ENCODE data around the gene PCDHB4.
"Not testable (repeated sequence)": the region's sequence is repeated elsewhere in the genome, so short reads cannot be mapped to it uniquely, and the experiment has no call there.

The PCDHB4 gene

DNA sequence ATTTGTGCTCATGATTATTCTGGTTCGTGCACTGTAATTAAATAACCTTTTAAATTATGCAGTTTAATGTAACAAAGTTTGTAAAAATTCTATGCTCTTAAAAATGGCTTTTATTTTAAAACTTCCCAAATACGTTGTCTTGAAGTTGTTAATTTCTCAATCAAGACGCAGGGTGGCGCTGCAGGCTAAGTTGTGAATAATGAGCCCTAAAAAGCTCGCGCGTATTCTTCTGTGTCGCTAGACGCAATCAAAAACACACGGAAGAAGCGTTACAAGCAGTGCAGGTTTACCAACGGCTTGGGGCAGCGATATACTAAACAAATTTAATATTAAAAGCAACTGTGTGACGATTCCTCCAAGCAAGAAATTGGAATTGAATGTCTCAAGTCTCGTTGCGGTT is at the start of gene PCDHB4:
PCDHB4 (plus strand) TSS at position 256 of the 400 bp plus-strand sequence. CDS start 181 bp downstream, outside the sequence.
- Mint-ChIP-seq H3K27me3 (peaks cover 19% of the 10 kb centered on the region), H3K9me3 (peaks cover 8% of the 10 kb centered on the region), H3K4me3 (no peak within 1 kb of the TSS), H3K4me1 (no peaks in the 10 kb centered on the region), H3K27ac (no peak within 1 kb of the TSS), H3K36me3 (no peaks in the 10 kb centered on the region)
- no peak for ATAC-seq

DNA sequence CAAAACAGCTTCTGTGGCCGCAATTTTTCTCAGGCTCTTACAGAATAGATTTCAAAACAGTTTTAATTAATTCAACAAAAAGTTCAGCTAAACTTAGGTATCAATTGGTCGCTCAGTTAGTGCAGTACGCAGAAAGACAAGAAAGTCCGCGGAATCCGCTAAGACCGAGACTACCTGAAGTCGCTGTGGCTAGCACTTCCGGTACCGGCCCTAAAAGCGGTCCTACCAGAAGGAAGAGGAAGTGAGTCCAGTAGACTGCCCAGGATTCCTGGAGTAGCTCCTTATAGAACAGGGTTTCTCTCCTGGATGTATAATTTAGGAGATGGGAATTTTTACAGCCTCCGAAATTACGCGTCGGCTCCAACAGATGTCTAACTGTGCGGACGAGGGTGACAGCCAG is 43.8 kb upstream of the PCDHB4 start:
- no peaks in the 10 kb centered on the region for H3K36me3 Mint-ChIP-seq
- H3K27me3 Mint-ChIP-seq = no peaks in the 10 kb centered on the region
- H3K4me1 Mint-ChIP-seq = no peaks in the 10 kb centered on the region
- no peak overlapping the region for H3K4me3 Mint-ChIP-seq
- peaks cover 5% of the 10 kb centered on the region for H3K9me3 Mint-ChIP-seq
- no peak for ATAC-seq
- H3K27ac Mint-ChIP-seq = no peak overlapping the region

DNA sequence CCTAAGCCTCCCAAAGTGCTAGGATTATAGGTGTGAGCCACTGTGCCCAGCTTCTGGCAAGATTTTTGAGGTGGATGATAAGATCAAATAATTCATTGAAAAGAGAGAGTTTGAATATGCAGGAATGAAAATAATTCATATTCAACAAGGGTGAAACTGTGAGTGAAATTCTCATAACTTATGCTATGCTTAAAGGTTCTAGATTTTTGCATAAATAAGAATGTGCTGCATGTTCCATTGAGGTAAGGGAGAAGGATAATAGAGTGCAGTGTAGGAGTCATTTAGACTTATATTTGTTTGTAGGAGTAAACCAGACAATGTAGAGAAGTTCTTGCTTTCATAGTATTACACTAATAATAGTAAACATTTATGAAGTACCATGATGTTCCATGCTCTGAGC is 39.4 kb upstream of the PCDHB4 start:
- ATAC-seq = no peak
- Mint-ChIP-seq H3K9me3 (peaks cover 7% of the 10 kb centered on the region), H3K27me3 (peaks cover 13% of the 10 kb centered on the region), H3K4me3 (no peak overlapping the region), H3K4me1 (no peaks in the 10 kb centered on the region), H3K27ac (no peak overlapping the region), H3K36me3 (no peaks in the 10 kb centered on the region)

DNA sequence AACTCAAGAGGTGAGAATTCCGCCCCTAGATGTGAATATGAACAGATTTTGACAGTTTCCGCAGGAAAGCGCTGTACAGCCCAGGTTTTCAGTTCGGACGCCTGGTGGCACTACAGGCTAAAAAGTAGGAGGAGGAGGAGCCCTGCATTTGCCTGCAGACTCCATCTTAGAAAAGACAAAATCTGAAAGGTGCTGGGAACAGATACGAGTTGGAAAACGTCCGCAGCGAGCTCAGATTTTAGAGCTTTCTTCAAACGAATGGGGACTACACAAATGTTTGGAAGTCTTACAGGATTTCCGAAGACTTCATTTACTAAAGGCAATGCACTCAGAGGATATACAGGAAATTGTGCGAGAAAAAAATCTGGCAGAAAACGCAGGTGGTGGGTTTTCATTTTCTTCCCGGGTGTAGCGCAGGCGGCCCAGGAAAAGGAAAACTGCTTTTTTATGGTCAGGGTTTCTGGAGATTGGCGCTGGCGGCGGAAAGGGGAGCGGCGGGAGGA is 37.1 kb upstream of the PCDHB4 start:
- H3K9me3 Mint-ChIP-seq = peaks cover 7% of the 10 kb centered on the region
- no peak overlapping the region for H3K27ac Mint-ChIP-seq

DNA sequence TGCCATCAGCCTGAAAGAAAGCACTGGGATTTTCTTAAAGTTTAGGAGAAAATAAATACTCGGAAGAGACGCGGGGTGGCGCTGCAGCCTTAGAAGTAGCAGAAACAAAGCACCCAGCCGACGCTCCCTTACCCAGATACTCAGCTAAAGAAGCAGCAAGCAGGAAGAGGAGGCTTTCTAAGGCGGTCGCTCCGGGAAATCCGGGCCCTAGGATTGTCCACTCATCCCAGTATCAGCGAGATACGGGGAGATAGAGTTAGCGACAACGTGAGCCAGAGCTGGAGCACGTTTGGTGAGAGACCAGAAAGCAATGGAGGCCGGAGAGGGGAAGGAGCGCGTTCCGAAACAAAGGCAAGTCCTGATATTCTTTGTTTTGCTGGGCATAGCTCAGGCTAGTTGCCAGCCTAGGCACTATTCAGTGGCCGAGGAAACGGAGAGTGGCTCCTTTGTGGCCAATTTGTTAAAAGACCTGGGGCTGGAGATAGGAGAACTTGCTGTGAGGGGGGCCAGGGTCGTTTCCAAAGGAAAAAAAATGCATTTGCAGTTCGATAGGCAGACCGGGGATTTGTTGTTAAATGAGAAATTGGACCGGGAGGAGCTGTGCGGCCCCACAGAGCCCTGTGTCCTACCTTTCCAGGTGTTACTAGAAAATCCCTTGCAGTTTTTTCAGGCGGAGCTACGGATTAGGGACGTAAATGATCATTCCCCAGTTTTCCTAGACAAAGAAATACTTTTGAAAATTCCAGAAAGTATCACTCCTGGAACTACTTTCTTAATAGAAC is 26.9 kb upstream of the PCDHB4 start, which contains the start of gene PCDHB2:
PCDHB2 (plus strand) TSS at position 135 of the 782 bp plus-strand sequence; CDS start at position 311, 176 bp downstream.
- no peaks in the 10 kb centered on the region for H3K36me3 Mint-ChIP-seq
- no peak within 1 kb of the TSS for H3K4me3 Mint-ChIP-seq
- peaks cover 16% of the 10 kb centered on the region for H3K9me3 Mint-ChIP-seq
- no peak for ATAC-seq
- H3K27ac Mint-ChIP-seq = no peak within 1 kb of the TSS
- H3K27me3 Mint-ChIP-seq = peaks cover 51% of the 10 kb centered on the region
- H3K4me1 Mint-ChIP-seq = no peaks in the 10 kb centered on the region

More for the DNA sequence above, 37.1 kb upstream of the PCDHB4 start:
- Mint-ChIP-seq H3K4me1 (no peaks in the 10 kb centered on the region), H3K27me3 (peaks cover 13% of the 10 kb centered on the region), H3K36me3 (no peaks in the 10 kb centered on the region), H3K4me3 (peak overlapping the region; percentile 77)
- no peak for ATAC-seq

DNA sequence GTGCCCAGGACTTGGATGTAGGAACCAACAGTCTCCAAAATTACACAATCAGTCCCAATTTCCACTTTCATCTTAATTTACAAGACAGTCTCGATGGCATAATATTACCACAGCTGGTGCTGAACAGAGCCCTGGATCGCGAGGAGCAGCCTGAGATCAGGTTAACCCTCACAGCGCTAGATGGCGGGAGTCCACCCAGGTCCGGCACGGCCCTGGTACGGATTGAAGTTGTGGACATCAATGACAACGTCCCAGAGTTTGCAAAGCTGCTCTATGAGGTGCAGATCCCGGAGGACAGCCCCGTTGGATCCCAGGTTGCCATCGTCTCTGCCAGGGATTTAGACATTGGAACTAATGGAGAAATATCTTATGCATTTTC is 26.4 kb upstream of the PCDHB4 start:
- Mint-ChIP-seq H3K4me1 (no peaks in the 10 kb centered on the region), H3K27ac (no peak overlapping the region), H3K9me3 (peaks cover 16% of the 10 kb centered on the region), H3K36me3 (no peaks in the 10 kb centered on the region), H3K4me3 (no peak overlapping the region), H3K27me3 (peaks cover 51% of the 10 kb centered on the region)
- no peak for ATAC-seq

DNA sequence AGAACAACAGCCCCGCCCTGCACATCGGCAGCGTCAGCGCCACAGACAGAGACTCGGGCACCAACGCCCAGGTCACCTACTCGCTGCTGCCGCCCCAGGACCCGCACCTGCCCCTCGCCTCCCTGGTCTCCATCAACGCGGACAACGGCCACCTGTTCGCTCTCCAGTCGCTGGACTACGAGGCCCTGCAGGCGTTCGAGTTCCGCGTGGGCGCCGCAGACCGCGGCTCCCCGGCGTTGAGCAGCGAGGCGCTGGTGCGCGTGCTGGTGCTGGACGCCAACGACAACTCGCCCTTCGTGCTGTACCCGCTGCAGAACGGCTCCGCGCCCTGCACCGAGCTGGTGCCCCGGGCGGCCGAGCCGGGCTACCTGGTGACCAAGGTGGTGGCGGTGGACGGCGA is 25.4 kb upstream of the PCDHB4 start:
- H3K36me3 Mint-ChIP-seq, H3K27ac Mint-ChIP-seq, ATAC-seq, H3K4me3 Mint-ChIP-seq, H3K4me1 Mint-ChIP-seq: not testable (repeated sequence)
- H3K27me3 Mint-ChIP-seq = peaks cover 54% of the 10 kb centered on the region
- H3K9me3 Mint-ChIP-seq = peaks cover 16% of the 10 kb centered on the region

DNA sequence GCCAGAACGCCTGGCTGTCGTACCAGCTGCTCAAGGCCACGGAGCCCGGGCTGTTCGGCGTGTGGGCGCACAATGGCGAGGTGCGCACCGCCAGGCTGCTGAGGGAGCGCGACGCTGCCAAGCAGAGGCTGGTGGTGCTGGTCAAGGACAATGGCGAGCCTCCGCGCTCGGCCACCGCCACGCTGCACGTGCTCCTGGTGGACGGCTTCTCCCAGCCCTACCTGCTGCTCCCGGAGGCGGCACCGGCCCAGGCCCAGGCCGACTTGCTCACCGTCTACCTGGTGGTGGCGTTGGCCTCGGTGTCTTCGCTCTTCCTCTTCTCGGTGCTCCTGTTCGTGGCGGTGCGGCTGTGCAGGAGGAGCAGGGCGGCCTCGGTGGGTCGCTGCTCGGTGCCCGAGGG is 25.0 kb upstream of the PCDHB4 start:
- H3K36me3 Mint-ChIP-seq, H3K4me3 Mint-ChIP-seq, H3K4me1 Mint-ChIP-seq, H3K27ac Mint-ChIP-seq, ATAC-seq: not testable (repeated sequence)
- H3K27me3 Mint-ChIP-seq = peaks cover 54% of the 10 kb centered on the region
- H3K9me3 Mint-ChIP-seq = peaks cover 16% of the 10 kb centered on the region

DNA sequence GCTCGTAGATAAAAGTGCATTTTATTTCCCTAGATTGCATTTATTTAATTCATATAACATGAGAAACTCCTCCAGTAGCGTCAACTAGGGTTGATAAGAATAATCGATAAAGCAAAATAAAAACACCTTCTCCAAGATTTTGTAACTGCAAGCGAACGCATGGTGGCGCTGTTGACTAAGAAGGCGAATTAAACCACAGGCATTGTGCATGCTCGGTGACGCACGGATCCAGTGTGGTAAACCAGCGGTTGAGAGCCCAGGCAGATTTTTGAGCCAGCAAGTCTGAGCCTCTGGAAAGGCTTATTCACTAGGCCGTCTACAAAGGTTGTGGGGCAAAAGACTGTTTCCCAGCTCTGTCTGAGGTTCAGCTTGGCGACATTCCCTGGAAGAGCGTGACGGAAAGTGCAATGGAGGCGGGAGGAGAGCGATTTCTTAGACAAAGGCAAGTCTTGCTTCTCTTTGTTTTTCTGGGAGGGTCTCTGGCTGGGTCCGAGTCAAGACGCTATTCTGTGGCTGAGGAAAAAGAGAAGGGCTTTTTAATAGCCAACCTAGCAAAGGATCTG is 21.3 kb upstream of the PCDHB4 start, which contains the start of gene PCDHB3:
PCDHB3 (plus strand) TSS at position 231 of the 563 bp plus-strand sequence; CDS start at position 408, 177 bp downstream.
- H3K4me1 Mint-ChIP-seq = no peaks in the 10 kb centered on the region
- no peak within 1 kb of the TSS for H3K4me3 Mint-ChIP-seq
- H3K36me3 Mint-ChIP-seq = no peaks in the 10 kb centered on the region
- H3K27ac Mint-ChIP-seq = no peak within 1 kb of the TSS
- H3K27me3 Mint-ChIP-seq = peaks cover 20% of the 10 kb centered on the region
- no peak for ATAC-seq
- H3K9me3 Mint-ChIP-seq = peaks cover 6% of the 10 kb centered on the region

DNA sequence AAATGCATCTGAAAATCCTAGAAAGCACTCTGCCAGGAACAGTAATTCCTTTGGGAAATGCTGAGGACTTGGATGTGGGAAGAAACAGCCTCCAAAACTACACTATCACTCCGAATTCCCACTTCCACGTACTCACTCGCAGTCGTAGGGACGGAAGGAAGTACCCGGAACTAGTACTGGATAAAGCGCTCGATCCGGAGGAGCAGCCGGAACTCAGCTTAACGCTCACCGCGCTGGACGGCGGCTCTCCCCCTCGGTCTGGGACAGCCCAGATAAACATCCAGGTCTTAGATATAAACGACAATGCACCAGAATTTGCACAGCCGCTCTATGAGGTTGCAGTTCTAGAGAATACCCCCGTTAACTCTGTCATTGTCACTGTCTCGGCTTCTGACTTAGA is 20.6 kb upstream of the PCDHB4 start:
- Mint-ChIP-seq H3K4me3 (no peak overlapping the region), H3K9me3 (peaks cover 6% of the 10 kb centered on the region), H3K27me3 (peaks cover 19% of the 10 kb centered on the region), H3K4me1 (no peaks in the 10 kb centered on the region), H3K27ac (no peak overlapping the region), H3K36me3 (no peaks in the 10 kb centered on the region)
- ATAC-seq = no peak

DNA sequence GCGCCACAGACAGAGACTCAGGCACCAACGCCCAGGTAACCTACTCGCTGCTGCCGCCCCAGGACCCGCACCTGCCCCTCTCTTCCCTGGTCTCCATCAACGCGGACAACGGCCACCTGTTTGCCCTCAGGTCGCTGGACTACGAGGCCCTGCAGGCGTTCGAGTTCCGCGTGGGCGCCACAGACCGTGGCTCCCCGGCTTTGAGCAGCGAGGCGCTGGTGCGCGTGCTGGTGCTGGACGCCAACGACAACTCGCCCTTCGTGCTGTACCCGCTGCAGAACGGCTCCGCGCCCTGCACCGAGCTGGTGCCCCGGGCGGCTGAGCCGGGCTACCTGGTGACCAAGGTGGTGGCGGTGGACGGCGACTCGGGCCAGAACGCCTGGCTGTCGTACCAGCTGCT is 19.5 kb upstream of the PCDHB4 start:
- not testable (repeated sequence) for H3K4me3 Mint-ChIP-seq, ATAC-seq, H3K4me1 Mint-ChIP-seq, H3K36me3 Mint-ChIP-seq, H3K9me3 Mint-ChIP-seq, H3K27ac Mint-ChIP-seq
- H3K27me3 Mint-ChIP-seq = peaks cover 19% of the 10 kb centered on the region

DNA sequence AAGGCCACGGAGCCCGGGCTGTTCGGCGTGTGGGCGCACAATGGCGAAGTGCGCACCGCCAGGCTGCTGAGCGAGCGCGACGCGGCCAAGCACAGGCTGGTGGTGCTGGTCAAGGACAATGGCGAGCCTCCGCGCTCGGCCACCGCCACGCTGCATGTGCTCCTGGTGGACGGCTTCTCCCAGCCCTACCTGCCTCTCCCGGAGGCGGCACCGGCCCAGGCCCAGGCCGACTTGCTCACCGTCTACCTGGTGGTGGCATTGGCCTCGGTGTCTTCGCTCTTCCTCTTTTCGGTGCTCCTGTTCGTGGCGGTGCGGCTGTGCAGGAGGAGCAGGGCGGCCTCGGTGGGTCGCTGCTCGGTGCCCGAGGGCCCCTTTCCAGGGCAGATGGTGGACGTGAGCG is 19.1 kb upstream of the PCDHB4 start:
- H3K36me3 Mint-ChIP-seq, H3K4me1 Mint-ChIP-seq, H3K27ac Mint-ChIP-seq, ATAC-seq, H3K9me3 Mint-ChIP-seq, H3K4me3 Mint-ChIP-seq: not testable (repeated sequence)
- peaks cover 19% of the 10 kb centered on the region for H3K27me3 Mint-ChIP-seq

DNA sequence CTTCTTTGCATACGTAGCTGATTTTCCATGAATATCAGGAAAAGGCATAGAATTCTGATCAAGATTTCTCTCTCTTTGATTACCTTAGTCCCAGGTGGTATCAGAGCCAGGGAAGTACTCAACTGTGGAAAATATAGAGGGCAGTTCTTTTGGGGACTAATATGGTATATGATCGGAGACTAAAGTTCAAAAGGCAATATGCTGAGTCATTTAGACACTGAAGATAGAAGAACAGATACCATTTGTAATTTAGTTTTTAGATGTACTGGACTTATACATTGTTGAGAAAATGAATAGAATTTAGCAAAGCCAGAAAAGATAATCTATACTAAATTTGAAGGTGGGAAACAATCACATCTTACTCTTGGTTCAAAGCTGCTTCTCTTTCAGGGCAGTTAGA is 16.3 kb upstream of the PCDHB4 start:
- H3K36me3 Mint-ChIP-seq = no peaks in the 10 kb centered on the region
- H3K9me3 Mint-ChIP-seq = peaks cover 4% of the 10 kb centered on the region
- H3K27me3 Mint-ChIP-seq = peaks cover 5% of the 10 kb centered on the region
- no peaks in the 10 kb centered on the region for H3K4me1 Mint-ChIP-seq
- H3K4me3 Mint-ChIP-seq = no peak overlapping the region
- ATAC-seq = no peak
- H3K27ac Mint-ChIP-seq = no peak overlapping the region

DNA sequence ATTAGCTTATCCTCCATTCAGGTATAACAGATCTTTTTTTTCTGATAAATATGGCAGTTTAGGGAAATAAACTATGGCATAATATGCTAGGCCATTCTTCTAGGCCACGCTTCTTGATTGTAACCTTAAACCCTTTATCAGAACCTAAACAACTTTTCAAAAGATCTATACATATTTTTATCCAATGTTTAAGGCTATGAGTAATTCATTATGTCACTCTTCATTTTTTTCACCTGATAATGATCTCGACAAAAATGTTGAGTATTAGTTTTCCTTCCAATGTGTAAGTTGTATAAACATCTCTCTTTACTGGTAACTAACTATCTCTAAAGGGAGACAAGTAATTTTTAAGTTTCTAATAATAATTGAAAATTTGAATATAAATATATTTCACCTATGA is 2.4 kb upstream of the PCDHB4 start:
- ATAC-seq = no peak
- H3K36me3 Mint-ChIP-seq = no peaks in the 10 kb centered on the region
- H3K9me3 Mint-ChIP-seq = peaks cover 20% of the 10 kb centered on the region
- H3K4me1 Mint-ChIP-seq = no peaks in the 10 kb centered on the region
- H3K27me3 Mint-ChIP-seq = peaks cover 23% of the 10 kb centered on the region
- H3K27ac Mint-ChIP-seq = no peak overlapping the region
- no peak overlapping the region for H3K4me3 Mint-ChIP-seq

DNA sequence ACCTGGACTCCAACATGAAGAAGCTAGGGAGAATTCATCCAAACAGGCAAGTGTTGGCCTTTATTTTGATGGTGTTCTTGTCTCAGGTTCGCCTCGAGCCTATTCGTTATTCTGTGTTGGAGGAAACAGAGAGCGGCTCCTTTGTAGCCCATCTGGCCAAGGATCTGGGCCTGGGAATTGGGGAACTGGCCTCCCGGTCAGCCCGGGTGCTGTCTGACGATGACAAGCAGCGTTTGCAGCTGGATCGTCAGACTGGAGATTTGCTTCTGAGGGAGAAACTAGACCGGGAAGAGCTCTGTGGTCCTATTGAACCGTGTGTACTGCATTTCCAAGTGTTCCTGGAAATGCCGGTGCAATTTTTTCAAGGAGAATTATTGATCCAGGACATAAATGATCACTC is 367 bp downstream of the PCDHB4 start:
- H3K27ac Mint-ChIP-seq = no peak overlapping the region
- H3K27me3 Mint-ChIP-seq = peaks cover 19% of the 10 kb centered on the region
- H3K36me3 Mint-ChIP-seq = no peaks in the 10 kb centered on the region
- peaks cover 5% of the 10 kb centered on the region for H3K9me3 Mint-ChIP-seq
- no peaks in the 10 kb centered on the region for H3K4me1 Mint-ChIP-seq
- ATAC-seq = no peak
- H3K4me3 Mint-ChIP-seq = no peak overlapping the region
